Activated CD4-positive, alpha-beta T cell treated with anti-CD3 and anti-CD28 coated beads, Interleukin-2, Interleukin-6, amounts not matched to agents 100 ng/mL and 50 ng/mL, durations not matched to agents 16 hours and 8 hours (primary cell): ENCODE data around the gene GIPC3.
"Not testable (repeated sequence)": the region's sequence is repeated elsewhere in the genome, so short reads cannot be mapped to it uniquely, and the experiment has no call there.

Source experiments
- DNase-seq: peaks from one replicate; pipeline ENCODE4 v3.0.0-alpha.2; 2020

GIPC3 gene

GRCh38 chr19:3550947-3551791 lies 34.1 kb upstream of the GIPC3 start:
- DNase-seq: no peak

DNA sequence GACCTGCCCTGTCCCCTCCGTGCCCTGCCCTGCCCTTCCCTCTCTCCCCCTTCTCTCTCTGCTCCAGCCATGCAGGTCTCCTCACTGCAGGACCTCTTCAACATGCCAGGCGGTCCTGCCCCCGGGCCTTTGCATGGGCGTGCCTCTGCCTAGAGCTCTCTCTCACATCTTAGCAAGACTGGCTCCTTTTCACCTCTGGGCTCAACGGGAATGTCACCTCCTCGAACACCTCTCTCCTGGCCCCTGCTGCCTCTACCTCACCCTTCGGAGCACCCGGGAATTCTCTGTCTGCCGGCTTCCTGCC lies 33.5 kb upstream of the GIPC3 start:
- no peak for DNase-seq

DNA sequence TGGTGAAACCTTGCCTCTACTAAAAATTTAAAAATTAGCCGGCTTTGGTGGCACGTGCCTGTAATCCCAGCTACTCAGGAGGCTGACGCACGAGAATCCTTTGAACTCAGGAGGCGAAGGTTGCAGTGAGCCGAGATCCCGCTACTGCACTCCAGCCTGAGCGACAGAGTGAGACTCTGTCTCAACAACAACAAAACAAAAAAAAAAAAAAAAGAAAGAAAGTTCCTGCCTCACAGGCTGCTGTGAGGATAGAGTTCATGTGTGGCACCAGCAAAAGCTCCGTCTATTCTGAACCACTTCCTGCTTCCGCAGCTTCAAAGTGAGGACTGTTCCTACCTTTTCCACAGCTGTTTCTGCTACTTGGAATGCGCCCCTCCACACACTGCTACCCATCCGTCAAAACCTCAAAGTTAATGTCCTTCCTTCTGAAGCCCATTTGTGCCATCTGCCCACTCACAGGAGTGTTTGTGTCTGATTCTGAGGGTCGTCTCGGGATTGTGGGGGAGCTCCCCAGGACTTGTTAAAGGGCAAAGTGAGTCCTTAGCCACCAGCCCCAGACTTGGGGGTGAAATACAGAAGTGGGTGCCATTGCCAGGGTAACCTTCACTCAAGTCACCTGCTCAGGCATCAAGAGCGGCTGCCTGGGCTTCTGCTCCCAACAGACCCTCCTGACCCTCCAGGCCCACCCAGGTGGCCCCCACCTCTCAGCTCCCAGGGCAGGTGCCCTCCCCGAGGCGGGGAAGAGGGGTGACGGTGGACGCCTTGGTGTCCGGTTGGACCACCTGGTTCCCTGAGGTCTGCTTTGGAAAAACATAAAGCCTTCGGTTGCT lies 30.8 kb upstream of the GIPC3 start:
- peak; percentile 50 for DNase-seq

DNA sequence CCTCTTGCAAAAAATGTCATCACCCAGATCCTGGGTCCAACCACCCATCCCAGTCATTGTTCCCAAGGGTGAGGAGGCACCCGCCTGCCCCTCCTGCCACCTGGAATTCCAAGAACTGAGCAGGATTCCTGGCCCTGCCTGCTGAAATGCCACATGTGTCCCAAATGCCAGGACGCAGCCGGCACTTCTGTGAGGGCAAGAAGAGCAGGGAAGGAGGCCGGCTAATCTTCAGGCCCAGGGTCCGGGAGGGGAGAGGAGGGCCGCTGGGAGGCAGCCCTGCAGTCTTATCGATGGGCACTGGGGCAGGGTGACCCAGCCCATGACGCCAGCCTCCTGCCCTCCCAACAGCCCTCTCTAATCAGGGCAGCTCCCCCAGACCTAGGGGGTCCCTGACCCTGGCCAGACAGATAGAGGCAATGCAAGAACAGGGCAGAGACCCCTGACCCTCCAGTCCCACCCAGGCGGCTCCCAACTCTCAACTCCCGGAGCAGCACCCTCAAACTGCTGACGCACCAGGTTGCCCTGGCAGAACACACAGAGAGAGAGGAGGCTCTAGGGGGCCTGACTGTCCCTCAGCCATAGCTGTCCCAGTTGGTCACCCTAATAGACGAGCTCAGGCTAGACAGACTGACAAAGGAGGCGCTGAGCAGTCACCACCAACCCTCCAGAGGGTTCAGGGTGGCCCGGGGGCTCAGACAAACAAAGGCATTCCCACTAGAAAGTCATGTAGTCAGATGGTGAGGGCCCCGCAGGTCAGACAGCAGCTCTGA lies 29.4 kb upstream of the GIPC3 start:
- no peak for DNase-seq

GRCh38 chr19:3556423-3556977 lies 28.8 kb upstream of the GIPC3 start:
- DNase-seq: no peak

DNA sequence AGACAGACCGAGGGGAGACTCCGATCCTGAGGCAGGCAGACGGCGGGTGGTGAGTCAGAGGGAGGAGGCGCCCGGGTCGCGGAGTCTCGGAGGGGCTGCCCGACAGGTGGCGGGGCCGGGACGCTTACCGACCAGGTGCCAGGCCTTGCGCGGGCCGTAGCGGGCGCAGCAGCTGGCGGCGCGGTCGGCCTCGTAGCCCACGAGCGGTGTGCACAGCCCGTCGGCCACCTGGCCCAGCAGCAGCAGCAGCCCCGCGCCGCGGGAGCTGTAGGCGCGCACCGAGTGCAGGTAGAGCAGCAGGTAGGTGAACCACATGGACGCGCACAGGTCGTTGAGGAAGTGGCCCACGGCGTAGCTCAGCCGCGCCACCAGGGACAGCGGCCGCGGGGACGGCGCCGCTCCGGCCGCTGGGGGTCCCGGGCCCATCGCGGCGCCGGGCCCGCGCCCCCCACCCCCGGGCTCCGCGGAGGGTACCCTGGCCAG lies 28.3 kb upstream of the GIPC3 start:
- DNase-seq: peak; percentile 57

GRCh38 chr19:3557461-3558248 lies 27.6 kb upstream of the GIPC3 start, which contains the start of gene MFSD12:
Gene MFSD12, minus strand, starts transcription at chr19:3557586. Its CDS starts 183 bp downstream, at chr19:3557403.
- DNase-seq: peak; percentile 97

- no peak for DNase-seq
These were observed 21.4 kb upstream of the GIPC3 start for GRCh38 chr19:3563709-3564524.

- no peak for DNase-seq
These were observed 20.1 kb upstream of the GIPC3 start for GRCh38 chr19:3565139-3565538.

- DNase-seq: not testable (repeated sequence)
These were observed 15.2 kb upstream of the GIPC3 start for GRCh38 chr19:3570042-3570441.

DNA sequence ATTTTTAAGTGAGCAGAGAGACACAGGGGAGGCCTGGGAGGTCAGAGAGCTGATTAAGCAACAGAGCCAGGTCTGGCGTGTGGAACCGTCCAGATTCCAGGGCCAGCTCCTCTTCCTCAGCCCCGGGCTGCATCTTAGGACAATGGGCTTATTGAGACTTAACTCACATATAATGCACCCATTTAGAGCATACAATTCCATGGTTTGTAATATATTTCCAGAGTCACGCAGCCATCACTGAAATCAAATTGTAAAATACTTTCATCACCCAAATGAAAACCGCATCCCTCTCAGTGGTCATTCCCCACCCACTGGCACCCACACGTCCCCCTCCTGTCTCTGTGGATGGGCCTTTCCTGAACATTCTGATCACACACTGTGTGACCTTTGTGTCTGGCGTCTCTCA lies 14.7 kb upstream of the GIPC3 start:
- DNase-seq: no peak

GRCh38 chr19:3572132-3572854 lies 13.0 kb upstream of the GIPC3 start:
- DNase-seq: peak; percentile 100

DNA sequence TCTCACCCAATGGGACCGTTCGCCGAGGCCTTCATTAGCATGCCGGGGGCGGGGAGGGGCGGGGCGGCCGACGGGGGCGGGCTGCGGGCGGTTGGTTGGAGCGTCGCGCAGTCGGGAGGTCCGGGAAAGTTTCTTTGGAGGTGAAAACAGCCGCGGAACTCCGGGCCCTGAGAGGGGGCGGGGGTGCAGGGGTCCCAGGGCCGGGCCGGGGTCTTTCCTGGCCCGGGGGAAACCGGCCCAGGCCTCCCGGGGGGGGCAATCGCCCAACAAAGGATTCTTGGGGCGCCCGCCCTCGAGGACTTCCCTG lies 12.5 kb upstream of the GIPC3 start, which contains the start of gene HMG20B:
Gene HMG20B, plus strand, starts transcription at position 90 of the 307 bp plus-strand sequence. CDS start 366 bp downstream, outside the sequence.
- DNase-seq: no peak

DNA sequence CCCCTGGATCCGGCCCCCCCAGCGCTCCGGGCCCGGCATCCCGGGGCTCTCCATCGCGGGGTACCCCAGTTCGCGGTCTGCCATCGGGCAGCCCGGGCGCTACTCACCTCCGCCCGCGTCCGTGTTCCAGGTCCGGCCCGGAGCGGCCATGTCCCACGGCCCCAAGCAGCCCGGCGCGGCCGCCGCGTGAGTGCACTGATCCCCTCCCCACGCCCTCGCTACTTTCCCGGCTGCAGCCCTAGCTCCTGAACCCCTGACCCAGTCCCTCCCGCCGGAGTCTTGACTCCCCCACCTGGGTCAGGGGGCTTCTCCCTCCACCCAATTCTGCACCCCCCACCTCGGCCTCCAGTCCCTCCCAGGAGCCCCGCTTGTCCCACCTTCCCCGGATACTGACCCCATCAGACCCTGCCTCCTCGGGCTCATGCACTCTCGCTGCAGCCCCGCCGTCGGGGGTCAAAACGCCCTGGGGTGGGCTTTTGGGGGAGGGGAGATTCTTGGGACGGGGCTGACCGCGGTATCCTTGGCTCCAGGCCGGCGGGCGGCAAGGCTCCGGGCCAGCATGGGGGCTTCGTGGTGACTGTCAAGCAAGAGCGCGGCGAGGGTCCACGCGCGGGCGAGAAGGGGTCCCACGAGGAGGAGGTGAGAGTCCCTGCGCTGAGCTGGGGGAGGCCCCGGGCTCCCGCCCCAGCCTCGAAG lies 12.0 kb upstream of the GIPC3 start:
- peak; percentile 26 for DNase-seq

DNA sequence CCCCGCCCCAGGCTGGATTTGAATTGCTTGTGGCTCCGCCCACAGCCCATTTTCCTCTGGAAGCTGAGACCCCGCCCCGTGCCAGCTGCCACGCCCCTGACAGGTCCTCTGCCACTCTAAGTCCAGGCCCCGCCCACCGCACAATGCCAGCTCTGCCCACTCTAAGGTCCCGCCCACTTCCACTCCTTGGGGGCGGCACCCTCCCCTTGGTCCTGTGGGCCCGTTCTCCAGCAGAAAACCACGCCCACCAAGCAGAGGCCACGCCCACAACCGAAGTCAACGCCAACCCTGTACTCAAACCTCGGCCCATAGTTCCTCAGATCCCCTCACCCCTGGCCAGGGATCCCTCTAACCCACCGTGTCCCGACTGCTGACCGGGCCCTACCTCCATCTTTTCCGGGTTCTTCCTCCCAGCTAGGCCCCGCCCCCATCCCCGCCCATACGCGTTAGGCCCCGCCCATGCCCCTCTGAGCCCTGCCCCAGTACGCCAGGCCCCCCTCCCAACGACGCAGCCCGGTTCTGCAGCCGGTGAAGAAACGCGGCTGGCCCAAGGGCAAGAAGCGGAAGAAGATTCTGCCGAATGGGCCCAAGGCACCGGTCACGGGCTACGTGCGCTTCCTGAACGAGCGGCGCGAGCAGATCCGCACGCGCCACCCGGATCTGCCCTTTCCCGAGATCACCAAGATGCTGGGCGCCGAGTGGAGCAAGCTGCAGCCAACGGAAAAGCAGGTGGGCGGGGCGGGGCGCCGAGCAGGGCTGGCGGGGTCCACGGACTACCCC lies 11.2 kb upstream of the GIPC3 start:
- peak; percentile 97 for DNase-seq

DNA sequence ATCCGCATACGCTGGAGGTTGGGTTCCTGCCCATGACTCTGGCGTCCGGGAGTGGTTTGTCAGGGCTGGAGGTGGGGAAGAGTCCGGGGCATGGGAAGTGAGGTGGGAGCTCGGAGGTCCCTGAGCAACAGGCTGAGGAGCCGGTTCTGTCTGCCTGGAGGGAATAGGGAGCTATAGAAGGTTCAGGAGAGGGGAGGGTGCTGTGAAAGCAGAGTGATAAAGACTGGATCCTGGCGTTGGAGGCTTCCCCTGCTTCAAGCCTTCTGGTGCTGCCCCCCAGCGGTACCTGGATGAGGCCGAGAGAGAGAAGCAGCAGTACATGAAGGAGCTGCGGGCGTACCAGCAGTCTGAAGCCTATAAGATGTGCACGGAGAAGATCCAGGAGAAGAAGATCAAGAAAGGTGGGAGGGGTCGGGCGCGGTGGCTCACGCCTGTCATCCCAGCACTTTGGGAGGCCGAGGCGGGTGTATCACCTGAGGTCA lies 10.0 kb upstream of the GIPC3 start:
- peak; percentile 34 for DNase-seq

DNA sequence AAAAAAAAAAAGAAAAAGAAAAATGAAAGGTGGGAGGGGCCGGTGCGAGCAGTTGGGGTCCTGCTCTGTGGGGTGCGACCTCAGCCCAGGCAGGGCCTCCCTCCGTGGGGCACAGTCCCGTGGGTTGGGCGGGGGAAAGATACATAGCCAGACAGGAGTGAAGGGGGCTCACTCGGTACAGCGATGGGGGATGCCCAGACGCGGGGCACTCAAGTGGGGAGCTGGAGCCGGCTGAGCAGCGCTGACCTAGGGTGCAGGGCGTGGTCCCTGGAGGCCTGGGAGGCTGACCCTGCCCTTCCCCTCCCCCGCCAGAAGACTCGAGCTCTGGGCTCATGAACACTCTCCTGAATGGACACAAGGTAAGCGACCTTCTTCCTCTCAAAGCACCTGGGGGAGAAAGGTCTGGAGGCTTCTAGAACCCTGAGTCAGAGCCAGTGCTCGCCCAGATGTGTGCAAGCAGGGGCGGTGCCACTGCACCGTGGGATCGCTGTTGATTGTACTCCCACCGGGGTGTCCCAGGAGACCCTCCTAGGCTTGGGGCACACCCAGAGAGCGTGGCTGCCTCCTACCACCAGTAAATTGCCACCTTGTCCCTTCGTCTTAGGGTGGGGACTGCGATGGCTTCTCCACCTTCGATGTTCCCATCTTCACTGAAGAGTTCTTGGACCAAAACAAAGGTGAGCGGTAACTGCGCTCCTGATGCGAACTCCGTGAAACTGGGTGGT lies 9.2 kb upstream of the GIPC3 start:
- no peak for DNase-seq
